HG02970 (cell line): ENCODE data around the gene DGKA.
"Not testable (repeated sequence)": the region's sequence is repeated elsewhere in the genome, so short reads cannot be mapped to it uniquely, and the experiment has no call there.

Source experiments
- ATAC-seq: cut with Tn5 transposase; IDR thresholded peaks from one replicate; pipeline ENCODE4 v1.9.1; 2021; ENCODE audit warnings: mild to moderate bottlenecking, moderate library complexity, moderate number of reproducible peaks; ENCODE audit not compliant: unreplicated experiment, low FRiP score

Gene DGKA

GRCh38 chr12:55965941-55966407 lies 35.0 kb downstream of the DGKA start, which contains the start of gene PMEL:
Gene PMEL, minus strand, starts transcription at chr12:55966042. Its CDS starts 31 bp downstream, at chr12:55966011.
- ATAC-seq, result no peak

DNA sequence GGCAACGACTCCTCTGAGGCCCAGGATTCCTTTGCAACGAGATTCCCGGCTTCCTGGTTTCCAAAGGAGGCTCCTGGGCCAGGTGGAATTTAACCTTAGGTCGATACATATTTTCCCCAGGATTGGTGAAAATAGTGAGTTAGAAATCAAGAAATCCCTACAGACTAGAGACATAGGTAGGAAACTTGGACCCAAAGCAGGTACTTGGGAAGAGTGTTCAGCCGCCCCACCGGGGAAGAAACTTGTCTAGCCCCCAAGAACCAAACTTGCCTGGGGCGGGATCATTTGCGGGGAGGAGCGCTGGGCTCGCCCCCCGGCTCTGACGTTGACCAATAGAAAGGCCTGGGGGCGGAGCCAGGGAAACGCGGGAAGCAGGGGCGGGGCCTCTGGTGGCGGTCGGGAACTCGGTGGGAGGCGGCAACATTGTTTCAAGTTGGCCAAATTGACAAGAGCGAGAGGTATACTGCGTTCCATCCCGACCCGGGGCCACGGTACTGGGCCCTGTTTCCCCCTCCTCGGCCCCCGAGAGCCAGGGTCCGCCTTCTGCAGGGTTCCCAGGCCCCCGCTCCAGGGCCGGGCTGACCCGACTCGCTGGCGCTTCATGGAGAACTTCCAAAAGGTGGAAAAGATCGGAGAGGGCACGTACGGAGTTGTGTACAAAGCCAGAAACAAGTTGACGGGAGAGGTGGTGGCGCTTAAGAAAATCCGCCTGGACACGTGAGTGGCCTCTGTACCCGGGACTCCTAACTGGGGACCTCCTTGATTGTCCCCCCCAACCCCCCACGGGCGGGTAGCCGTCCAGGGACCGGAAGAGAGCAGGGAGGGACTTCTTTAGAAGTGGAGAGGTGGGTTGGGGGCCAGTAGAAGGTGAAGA lies 35.7 kb downstream of the DGKA start, which contains the start of gene CDK2:
Gene CDK2, plus strand, starts transcription at position 423 of the 874 bp plus-strand sequence. Its CDS starts 179 bp downstream, at position 602.
- ATAC-seq, result peak; percentile 86

GRCh38 chr12:55969356-55969755 lies 38.4 kb downstream of the DGKA start:
- no peak for ATAC-seq

- no peak for ATAC-seq
Measured at GRCh38 chr12:55970775-55971174, 39.8 kb downstream of the DGKA start.

DNA sequence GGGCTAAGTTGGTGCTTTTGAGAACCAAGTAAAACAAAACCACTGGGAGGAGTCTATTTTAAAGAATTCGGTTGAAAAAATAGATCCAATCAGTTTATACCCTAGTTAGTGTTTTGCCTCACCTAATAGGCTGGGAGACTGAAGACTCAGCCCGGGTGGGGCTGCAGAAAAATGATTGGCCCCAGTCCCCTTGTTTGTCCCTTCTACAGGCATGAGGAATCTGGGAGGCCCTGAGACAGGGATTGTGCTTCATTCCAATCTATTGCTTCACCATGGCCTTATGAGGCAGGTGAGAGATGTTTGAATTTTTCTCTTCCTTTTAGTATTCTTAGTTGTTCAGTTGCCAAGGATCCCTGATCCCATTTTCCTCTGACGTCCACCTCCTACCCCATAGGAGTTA lies 41.1 kb downstream of the DGKA start:
- no peak for ATAC-seq

DNA sequence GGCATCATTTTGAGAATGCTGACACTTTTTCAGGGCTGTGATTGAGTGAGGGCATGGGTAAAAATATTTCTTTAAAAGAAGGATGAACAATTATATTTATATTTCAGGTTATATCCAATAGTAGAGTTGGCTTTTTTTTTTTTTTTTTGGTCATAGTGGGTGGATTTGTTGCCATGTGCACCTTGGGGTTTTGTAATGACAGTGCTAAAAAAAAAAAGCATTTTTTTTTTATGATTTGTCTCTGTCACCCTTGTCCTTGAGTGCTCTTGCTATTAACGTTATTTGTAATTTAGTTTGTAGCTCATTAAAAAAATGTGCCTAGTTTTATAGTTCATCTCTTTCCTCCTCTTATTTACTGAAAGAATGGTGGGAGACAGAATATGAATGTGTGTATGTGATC lies 41.5 kb downstream of the DGKA start:
- no peak for ATAC-seq

DNA sequence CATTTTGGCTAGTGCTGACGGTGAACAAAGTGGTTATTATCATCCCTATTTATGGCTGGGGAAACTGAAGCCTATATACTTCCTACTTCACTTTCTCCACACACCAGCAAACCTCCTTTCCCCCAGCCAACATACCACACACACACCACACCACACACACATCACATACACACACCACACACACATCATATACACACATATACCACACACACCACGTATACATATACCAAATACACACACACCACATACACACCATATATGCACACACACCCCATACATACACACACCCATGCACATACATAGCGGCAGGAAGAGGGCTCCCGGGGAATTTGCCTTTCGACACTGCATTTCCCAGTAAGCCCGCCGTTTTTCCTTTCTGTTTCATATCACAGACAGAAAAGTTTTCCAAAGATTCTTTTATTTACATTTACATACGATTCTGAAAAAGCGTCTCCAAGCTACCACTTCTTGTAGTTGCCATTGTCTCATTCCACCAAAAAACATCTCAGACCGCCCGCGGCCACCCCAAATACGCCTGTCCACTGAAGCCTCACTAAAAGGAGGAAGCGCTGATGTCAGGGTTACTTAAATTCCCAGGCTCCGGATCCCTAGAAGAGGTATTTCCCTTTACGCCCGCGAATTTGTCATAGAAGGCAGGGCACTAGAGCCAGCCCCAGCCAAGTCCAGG lies 42.1 kb downstream of the DGKA start:
- no peak for ATAC-seq

DNA sequence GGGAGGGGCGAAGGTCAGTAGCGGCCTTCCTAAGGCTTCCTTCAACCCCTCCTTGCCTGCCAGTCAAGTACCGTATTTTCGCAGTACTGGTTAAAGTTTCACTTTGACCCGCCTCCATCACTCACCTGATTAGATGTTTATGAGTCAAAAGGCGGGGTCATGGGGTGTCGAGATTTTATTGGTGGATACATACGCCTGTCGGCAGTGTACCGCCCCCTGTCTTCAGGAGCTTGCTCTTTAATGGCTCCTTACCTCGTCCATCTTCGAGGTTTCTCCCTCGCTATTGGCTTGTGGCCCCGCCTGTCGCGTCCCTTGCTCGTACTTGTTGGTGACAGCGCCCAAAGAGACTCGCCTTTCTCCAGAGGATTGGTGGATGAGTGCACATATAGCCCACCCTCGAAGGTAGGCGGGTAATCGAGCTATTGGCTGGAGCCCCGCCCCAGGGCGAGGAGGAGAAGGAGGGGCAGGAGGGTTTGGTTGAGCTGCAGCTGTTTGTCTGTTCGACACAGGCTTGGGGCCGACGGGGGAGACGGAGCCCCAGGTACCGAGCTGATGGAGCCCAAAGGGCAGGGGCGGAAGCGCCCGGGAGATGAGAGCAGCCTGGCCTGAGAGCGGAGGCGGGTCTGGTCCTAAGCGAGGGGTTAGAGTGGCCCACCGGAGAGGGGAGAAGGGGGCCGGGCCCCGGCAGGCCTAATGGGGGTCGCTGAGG lies 42.8 kb downstream of the DGKA start, which contains the start of gene RAB5B:
Gene RAB5B, plus strand, starts transcription at position 480 of the 709 bp plus-strand sequence. CDS start 12,883 bp downstream, outside the sequence.
- ATAC-seq, result peak; percentile 92

- no peak for ATAC-seq
Measured at GRCh38 chr12:55974308-55974730, 43.4 kb downstream of the DGKA start.

DNA sequence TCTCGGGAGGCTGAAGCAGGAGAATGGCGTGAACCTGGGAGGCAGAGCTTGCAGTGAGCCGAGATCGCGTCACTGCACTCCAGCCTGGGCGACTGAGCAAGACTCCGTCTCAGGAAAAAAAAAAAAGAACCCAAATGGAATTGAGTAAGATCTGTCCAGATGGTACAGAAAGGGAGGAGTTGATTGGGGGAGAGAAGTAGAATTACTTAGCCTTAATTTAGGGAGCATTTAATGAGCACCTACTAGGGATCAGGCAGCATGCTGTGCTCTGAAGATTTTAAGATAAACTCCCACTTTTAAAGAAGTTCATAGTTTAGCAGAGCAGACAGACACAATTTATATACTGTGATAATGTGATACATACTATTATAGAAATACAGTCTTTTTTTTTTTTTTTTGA lies 47.4 kb downstream of the DGKA start:
- no peak for ATAC-seq

GRCh38 chr12:55979069-55979468 lies 48.1 kb downstream of the DGKA start:
- ATAC-seq, result no peak

GRCh38 chr12:55981882-55982281 lies 50.9 kb downstream of the DGKA start:
- not testable (repeated sequence) for ATAC-seq

- ATAC-seq, result no peak
Measured at GRCh38 chr12:55982319-55982936, 51.5 kb downstream of the DGKA start.

- ATAC-seq, result no peak
Measured at GRCh38 chr12:55983232-55983842, 52.4 kb downstream of the DGKA start.

DNA sequence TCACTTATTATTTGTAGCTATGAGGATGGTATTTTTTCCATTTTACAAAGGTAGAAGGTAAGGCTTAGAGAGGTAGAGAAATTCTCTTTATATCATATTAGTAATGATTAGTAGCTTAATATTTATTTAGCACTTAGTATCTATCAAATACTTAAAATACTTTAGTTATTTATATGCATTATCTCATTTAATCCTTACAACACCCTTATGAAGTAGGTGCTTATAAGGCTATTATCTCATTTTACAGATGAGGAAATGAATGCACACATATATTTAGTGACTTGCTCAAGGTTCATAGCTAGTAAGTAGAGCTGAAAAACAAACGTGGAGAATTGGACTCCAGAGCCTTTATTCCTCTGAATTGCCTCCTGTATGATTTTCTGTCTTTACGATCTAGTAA lies 53.9 kb downstream of the DGKA start:
- ATAC-seq, result no peak

GRCh38 chr12:55985341-55985740 lies 54.4 kb downstream of the DGKA start:
- ATAC-seq, result no peak

GRCh38 chr12:55985976-55986375 lies 55.0 kb downstream of the DGKA start:
- ATAC-seq, result not testable (repeated sequence)

DNA sequence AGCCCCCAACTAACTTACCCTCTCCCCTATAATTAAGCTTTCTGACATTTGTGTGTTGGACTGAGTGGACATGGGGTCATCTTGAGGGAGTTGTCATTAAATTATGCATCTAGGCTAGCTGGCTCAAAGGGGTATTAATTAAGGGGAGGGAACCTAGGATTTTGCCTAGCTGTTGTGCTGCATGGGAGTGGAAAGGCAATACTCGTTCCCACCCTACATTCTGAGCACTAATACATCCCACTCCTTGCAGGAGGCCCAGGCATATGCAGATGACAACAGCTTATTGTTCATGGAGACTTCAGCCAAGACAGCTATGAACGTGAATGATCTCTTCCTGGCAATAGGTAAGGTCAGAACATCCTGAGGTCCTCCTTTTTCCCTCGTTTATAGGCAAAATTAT lies 60.1 kb downstream of the DGKA start:
- ATAC-seq, result no peak

DNA sequence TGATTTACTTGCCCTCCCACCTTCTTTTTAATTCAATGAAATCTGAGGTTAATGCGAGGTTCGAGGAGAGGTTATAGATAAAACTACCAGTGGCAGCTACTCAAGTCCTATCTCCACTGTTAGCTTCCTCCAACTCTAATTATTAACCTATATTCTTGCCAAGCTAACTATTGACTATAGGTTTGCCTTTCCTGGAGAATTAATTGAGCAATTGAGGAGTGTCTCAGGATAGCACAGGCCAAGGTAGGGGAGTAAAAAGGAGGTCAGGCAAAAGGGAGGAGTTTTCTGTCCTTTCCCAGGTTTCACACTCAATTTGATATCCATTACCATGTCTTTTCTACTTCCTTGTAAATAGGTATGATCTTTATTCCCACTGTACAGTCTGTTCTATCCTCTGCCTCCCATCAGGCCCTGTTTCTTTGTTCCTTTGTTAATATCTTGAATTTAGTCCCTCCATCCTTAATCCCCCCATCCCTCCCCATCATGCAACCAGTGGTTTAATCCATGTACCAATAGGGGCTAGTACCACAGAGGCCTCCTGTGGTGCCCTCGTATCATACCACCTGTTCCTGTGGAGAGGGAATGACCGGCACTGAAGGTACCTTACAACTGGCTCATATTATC lies 62.4 kb downstream of the DGKA start:
- ATAC-seq, result no peak
